Left lung (tissue), 10 donors: ENCODE data around the gene SOD3. TPM values are rescaled to one million over a fixed set of nuclear protein-coding genes. Genes with fewer than 3 reads are reported as not detected.
A peak's percentile ranks its signal among the peaks of the same experiment; 100 is the strongest.

Experiments
- ATAC-seq: fragments of 200-7000 bp; cut with Tn5 transposase; one replicate; pipeline ENCODE4 v1.9.1; 2020; ENCODE audit warnings: moderate library complexity
- DNase-seq, 4 donors: peaks; one replicate each; pipeline ENCODE4 v3.0.0-alpha.2; 2013 to 2020
- H3K27ac ChIP-seq, 2 donors: fragments of 200-600 bp; sonication (generic) in 1 of 2; one replicate each; pipeline versions ENCODE4 v1.5.0 to v1.8.0; 2020 to 2021
- H3K27me3 ChIP-seq, 2 donors: fragments of 200-600 bp; sonication (generic) in 1 of 2; one replicate each; pipeline versions ENCODE4 v1.5.0 to v1.8.0; 2020 to 2021
- H3K36me3 ChIP-seq, 2 donors: fragments of 200-600 bp; sonication (generic) in 1 of 2; one replicate each; pipeline versions ENCODE4 v1.5.0 to v1.8.0; 2020 to 2021
- H3K4me1 ChIP-seq, 2 donors: fragments of 200-600 bp; one replicate each; pipeline ENCODE4 v1.8.0; 2021
- H3K4me3 ChIP-seq, 2 donors: fragments of 200-600 bp; sonication (generic) in 1 of 2; one replicate each; pipeline versions ENCODE4 v1.5.0 to v1.8.0; 2020 to 2021; ENCODE audit warnings: mild to moderate bottlenecking in 1 of 2
- H3K9me3 ChIP-seq, 2 donors: fragments of 200-600 bp; sonication (generic) in 1 of 2; one replicate each; pipeline versions ENCODE4 v1.5.0 to v1.8.0; 2020 to 2021
- intact Hi-C, 2 donors: fragments of 100-400 bp; cut with DNase I; formaldehyde crosslinking; loops; one replicate each; pipeline versions ENCODE4 v1.11.2 to v1.14.2; 2022
- polyA plus RNA-seq, 6 donors: library from polyadenylated mRNA; unstranded; fragments of 120-200 nt; gene quantifications; one replicate each; pipeline ENCODE4 v1.2.1, GENCODE V29; 2013; ENCODE audit not compliant: insufficient read length in 6 of 6
- total RNA-seq, 2 donors: library from RNA; stranded (reverse); fragmentation: NEBNext Ultra II Directional; extraction: Animal tissue kit (Norgen Biotek cat#: 25700); gene quantifications; one replicate each; pipeline ENCODE4 v1.2.1, GENCODE V29; 2021
- TF ChIP-seq, protein P1 (sequence below), 2 donors: fragments of 200-600 bp; sonication (generic) in 1 of 2; IDR thresholded peaks; one replicate each; pipeline versions ENCODE4 v1.5.0 to v1.8.0; 2021; ENCODE audit warnings: antibody characterized with exemption in 2 of 2
- donor health status: DM: no; HTN: yes; CAD: no.
- donor health status: DM: no; HTN: no; CAD: no.

SOD3 gene
- total and polyA plus RNA-seq, 8 donors: 12.6 to 236 (median 17.5) TPM

DNA sequence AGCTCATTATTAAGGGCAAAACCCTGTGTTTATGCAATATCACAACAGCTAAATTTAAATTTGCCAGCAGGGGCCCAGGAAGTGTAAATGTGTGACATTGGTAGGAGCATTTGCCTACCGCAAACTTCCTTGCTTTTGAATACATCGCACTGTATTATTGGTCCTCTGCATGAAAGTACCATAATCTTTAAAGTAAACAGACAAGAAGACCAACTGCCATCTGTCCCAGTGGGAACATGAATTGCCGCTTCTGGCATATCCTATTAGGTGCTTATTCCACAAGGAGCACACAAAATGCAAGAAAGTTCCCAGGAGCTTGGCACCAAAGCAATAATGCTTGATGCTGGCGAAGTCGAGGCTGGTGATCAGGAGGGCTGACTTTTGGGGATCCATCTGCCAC lies 51.3 kb downstream of the SOD3 start:
- Histone ChIP-seq H3K4me3 (no peak overlapping the region), H3K27ac (no peak overlapping the region), H3K27me3 (no peaks in the 10 kb centered on the region), H3K4me1 (no peaks in the 10 kb centered on the region), H3K36me3 (no peaks in the 10 kb centered on the region), H3K9me3 (no peaks in the 10 kb centered on the region)
- intact Hi-C loops: no loop called here
- ATAC-seq (no peak), DNase-seq (no peak)
- TF ChIP-seq, protein P1, sequence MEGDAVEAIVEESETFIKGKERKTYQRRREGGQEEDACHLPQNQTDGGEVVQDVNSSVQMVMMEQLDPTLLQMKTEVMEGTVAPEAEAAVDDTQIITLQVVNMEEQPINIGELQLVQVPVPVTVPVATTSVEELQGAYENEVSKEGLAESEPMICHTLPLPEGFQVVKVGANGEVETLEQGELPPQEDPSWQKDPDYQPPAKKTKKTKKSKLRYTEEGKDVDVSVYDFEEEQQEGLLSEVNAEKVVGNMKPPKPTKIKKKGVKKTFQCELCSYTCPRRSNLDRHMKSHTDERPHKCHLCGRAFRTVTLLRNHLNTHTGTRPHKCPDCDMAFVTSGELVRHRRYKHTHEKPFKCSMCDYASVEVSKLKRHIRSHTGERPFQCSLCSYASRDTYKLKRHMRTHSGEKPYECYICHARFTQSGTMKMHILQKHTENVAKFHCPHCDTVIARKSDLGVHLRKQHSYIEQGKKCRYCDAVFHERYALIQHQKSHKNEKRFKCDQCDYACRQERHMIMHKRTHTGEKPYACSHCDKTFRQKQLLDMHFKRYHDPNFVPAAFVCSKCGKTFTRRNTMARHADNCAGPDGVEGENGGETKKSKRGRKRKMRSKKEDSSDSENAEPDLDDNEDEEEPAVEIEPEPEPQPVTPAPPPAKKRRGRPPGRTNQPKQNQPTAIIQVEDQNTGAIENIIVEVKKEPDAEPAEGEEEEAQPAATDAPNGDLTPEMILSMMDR (IDR thresholded peaks at IDR 0.05): no peak

DNA sequence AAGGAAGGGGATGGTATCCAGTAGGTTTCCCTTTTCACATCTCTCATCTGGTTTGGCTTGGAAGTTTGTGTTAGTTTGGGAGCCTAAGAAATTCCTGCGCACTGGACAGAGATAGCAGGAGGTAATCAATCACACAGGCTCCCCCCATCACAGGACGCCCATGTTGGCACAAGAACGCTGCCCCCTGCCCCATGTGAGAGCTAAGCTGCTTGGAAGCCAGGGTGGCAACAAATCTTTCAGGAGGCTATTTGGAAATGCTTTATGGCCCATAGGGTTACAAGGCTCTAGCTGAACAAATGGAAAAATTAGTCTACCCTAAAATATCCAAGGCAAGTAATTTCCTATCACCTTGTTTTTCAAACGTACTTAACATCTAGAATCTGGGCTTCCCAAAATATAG lies 54.0 kb downstream of the SOD3 start:
- DNase-seq (no peak), ATAC-seq (no peak)

DNA sequence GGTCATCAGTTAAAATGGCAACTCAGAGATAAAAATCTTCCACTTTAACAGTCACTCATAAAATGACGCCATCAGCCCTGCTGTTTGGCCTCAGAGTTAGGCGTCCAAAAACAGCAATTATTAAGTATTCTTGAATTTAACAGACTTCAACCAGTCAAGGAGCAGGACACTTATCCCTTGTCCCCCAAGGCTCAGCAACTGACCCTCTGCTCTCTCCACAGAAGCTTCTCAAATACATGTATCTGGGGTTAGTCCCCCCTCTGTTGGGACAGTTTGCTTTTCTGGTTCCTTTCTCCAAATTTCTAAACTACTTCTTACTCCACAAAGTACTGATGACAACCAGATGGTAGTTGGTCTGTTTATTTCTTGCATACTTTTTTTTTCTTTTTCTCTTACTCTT lies 54.4 kb downstream of the SOD3 start:
- DNase-seq: no peak
- Histone ChIP-seq H3K36me3 (no peaks in the 10 kb centered on the region), H3K9me3 (no peaks in the 10 kb centered on the region), H3K27ac (peak overlapping the region in 1 of 2 donors; percentile 15), H3K4me1 (peaks cover 0 to 3% of the 10 kb centered on the region in 2 donors), H3K27me3 (no peaks in the 10 kb centered on the region), H3K4me3 (no peak overlapping the region)
- TF ChIP-seq, protein P1 (IDR thresholded peaks at IDR 0.05): no peak
- no peak for ATAC-seq
- intact Hi-C loops: no loop called here

More for the DNA sequence above, 54.0 kb downstream of the SOD3 start:
- no peaks in the 10 kb centered on the region for H3K36me3 ChIP-seq
- no peaks in the 10 kb centered on the region for H3K9me3 ChIP-seq
- TF ChIP-seq, protein P1 (IDR thresholded peaks at IDR 0.05): no peak
- no peak overlapping the region for H3K4me3 ChIP-seq
- H3K27me3 ChIP-seq: no peaks in the 10 kb centered on the region
- intact Hi-C loops: no loop called here
- peak overlapping the region in 1 of 2 donors; percentile 15 for H3K27ac ChIP-seq
- peaks cover 0 to 3% of the 10 kb centered on the region in 2 donors for H3K4me1 ChIP-seq

Other genes starting within 250 kb of the SOD3 start
- 100 to 1,000 TPM in 1 of 2 donors, 10 to 100 TPM in 1; 89.8 to 128 TPM for gene DHX15, start 211.0 kb upstream of the SOD3 start, total RNA-seq
- 100 to 1,000 TPM; 216 to 257 (median 219) TPM for gene DHX15, start 211.0 kb upstream of the SOD3 start, polyA plus RNA-seq
- 10 to 100 TPM; 21.8 to 24.6 TPM for gene CCDC149, start 117.5 kb downstream of the SOD3 start, total RNA-seq
- gene CCDC149, start 117.5 kb downstream of the SOD3 start, polyA plus RNA-seq: 10 to 100 TPM; 18.8 to 26.1 (median 21.8) TPM
- gene LGI2, start 235.4 kb downstream of the SOD3 start, total RNA-seq: 1 to 10 TPM; 4.8 to 7.7 TPM
- gene LGI2, start 235.4 kb downstream of the SOD3 start, polyA plus RNA-seq: 1 to 10 TPM; 1.7 to 6.5 (median 4.4) TPM